Endothelial cell (in vitro differentiated cells): ENCODE measurements around the gene CHD2. TPM values are rescaled to one million over a fixed set of nuclear protein-coding genes. Genes with fewer than 3 reads are reported as not detected.

Experiments
- DNase-seq: peaks from one replicate; pipeline ENCODE4 v3.0.0; 2021; ENCODE audit warnings: low spot score
- H3K27ac Mint-ChIP-seq: one replicate; pipeline ENCODE4 v1.8.0; 2021; ENCODE audit warnings: mixed read lengths, inconsistent platforms; ENCODE audit not compliant: unreplicated experiment
- H3K27me3 Mint-ChIP-seq: one replicate; pipeline ENCODE4 v1.8.0; 2021; ENCODE audit warnings: mild to moderate bottlenecking, moderate library complexity, mixed read lengths, inconsistent platforms; ENCODE audit not compliant: unreplicated experiment
- H3K36me3 Mint-ChIP-seq: one replicate; pipeline ENCODE4 v1.8.0; 2021; ENCODE audit warnings: mild to moderate bottlenecking, low read depth, mixed read lengths, inconsistent platforms; ENCODE audit not compliant: unreplicated experiment
- H3K4me1 Mint-ChIP-seq: one replicate; pipeline ENCODE4 v1.8.0; 2021; ENCODE audit warnings: mild to moderate bottlenecking, mixed read lengths, inconsistent platforms; ENCODE audit not compliant: unreplicated experiment
- H3K4me3 Mint-ChIP-seq: one replicate; pipeline ENCODE4 v1.8.0; 2021; ENCODE audit warnings: mild to moderate bottlenecking, mixed read lengths, inconsistent platforms; ENCODE audit not compliant: unreplicated experiment
- H3K9me3 Mint-ChIP-seq: one replicate; pipeline ENCODE4 v1.8.0; 2021; ENCODE audit warnings: mixed read lengths, inconsistent platforms; ENCODE audit not compliant: unreplicated experiment
- CTCF ChIP-seq: fragments of 200-600 bp; sonication (generic); IDR thresholded peaks from one replicate; pipeline ENCODE4 v1.5.0; 2021; ENCODE audit warnings: antibody characterized with exemption; ENCODE audit not compliant: unreplicated experiment
- total RNA-seq: library from RNA; stranded (reverse); fragmentation: NEBNext Ultra II Directional; extraction: Animal tissue kit (Norgen Biotek cat#: 25700); gene quantifications from one replicate; pipeline ENCODE4 v1.2.1, GENCODE V29; 2021; ENCODE audit not compliant: unreplicated experiment

The CHD2 gene
- total RNA-seq, 1 donor from 2014 or later = 96.3 TPM

- Mint-ChIP-seq H3K27ac (no peak overlapping the region), H3K4me3 (no peak overlapping the region), H3K36me3 (peaks cover 12% of the 10 kb centered on the region)
These were observed 149.9 kb downstream of the CHD2 start for GRCh38 chr15:93049914-93050578.

GRCh38 chr15:93050648-93051047 lies 150.5 kb downstream of the CHD2 start:
- Mint-ChIP-seq H3K27me3 (peaks cover 8% of the 10 kb centered on the region), H3K4me1 (peaks cover 2% of the 10 kb centered on the region), H3K9me3 (no peaks in the 10 kb centered on the region), H3K36me3 (peaks cover 10% of the 10 kb centered on the region), H3K4me3 (no peak overlapping the region), H3K27ac (no peak overlapping the region)
- DNase-seq = no peak
- TF ChIP-seq CTCF = no peak

More at GRCh38 chr15:93049914-93050578, 149.9 kb downstream of the CHD2 start:
- Mint-ChIP-seq H3K4me1 (peaks cover 2% of the 10 kb centered on the region), H3K9me3 (no peaks in the 10 kb centered on the region), H3K27me3 (peaks cover 8% of the 10 kb centered on the region)
- TF ChIP-seq CTCF = no peak
- no peak for DNase-seq

- H3K4me1 Mint-ChIP-seq = peaks cover 1% of the 10 kb centered on the region
- H3K27me3 Mint-ChIP-seq = peaks cover 8% of the 10 kb centered on the region
- no peaks in the 10 kb centered on the region for H3K9me3 Mint-ChIP-seq
- no peak overlapping the region for H3K27ac Mint-ChIP-seq
- peaks cover 1% of the 10 kb centered on the region for H3K36me3 Mint-ChIP-seq
- no peak overlapping the region for H3K4me3 Mint-ChIP-seq
- no peak for TF ChIP-seq CTCF
- no peak for DNase-seq
These were observed 151.3 kb downstream of the CHD2 start for GRCh38 chr15:93051236-93052089.

GRCh38 chr15:93052090-93052879 lies 152.2 kb downstream of the CHD2 start:
- no peaks in the 10 kb centered on the region for H3K4me1 Mint-ChIP-seq
- no peak for DNase-seq

More at GRCh38 chr15:93052090-93052879, 152.2 kb downstream of the CHD2 start:
- H3K27me3 Mint-ChIP-seq = peaks cover 8% of the 10 kb centered on the region
- H3K4me3 Mint-ChIP-seq = no peak overlapping the region
- no peak overlapping the region for H3K27ac Mint-ChIP-seq
- no peaks in the 10 kb centered on the region for H3K36me3 Mint-ChIP-seq
- no peak for TF ChIP-seq CTCF
- H3K9me3 Mint-ChIP-seq = no peaks in the 10 kb centered on the region
